HepG2 (cell line): ENCODE results near the gene ANKRD27. TPM values are rescaled to one million over a fixed set of nuclear protein-coding genes. Genes with fewer than 3 reads are reported as not detected.

ENCODE experiments used
- AHDC1 ChIP-seq: sonication (generic); formaldehyde crosslinking; IDR thresholded peaks from 2 replicates; pipeline ENCODE4 v1.5.1; 2020; ENCODE audit warnings: mild to moderate bottlenecking, missing genetic modification reagents, borderline replicate concordance
- FOXA3 ChIP-seq: IDR thresholded peaks from 2 replicates; pipeline ENCODE4 v1.6.1; 2016; ENCODE audit warnings: missing genetic modification reagents, missing compliant biosample characterization
- HES4 ChIP-seq: sonication (generic); formaldehyde crosslinking; IDR thresholded peaks from 2 replicates; pipeline ENCODE4 v1.9.0; 2021; ENCODE audit warnings: mild to moderate bottlenecking, missing genetic modification reagents, borderline replicate concordance
- PAX8 ChIP-seq: sonication (generic); formaldehyde crosslinking; IDR thresholded peaks from 2 replicates; pipeline ENCODE4 v1.8.0; 2022; ENCODE audit warnings: mild to moderate bottlenecking, missing genetic modification reagents, borderline replicate concordance
- PBX2 ChIP-seq: IDR thresholded peaks from 2 replicates; pipeline ENCODE4 v1.6.1; 2016; ENCODE audit warnings: control low read depth
- PBX3 ChIP-seq: sonication (generic); formaldehyde crosslinking; IDR thresholded peaks from 2 replicates; pipeline ENCODE4 v1.8.1; 2023; ENCODE audit warnings: missing genetic modification reagents, inconsistent platforms, borderline replicate concordance
- POGK ChIP-seq: sonication (generic); formaldehyde crosslinking; conservative IDR thresholded peaks from 2 replicates; pipeline ENCODE4 v1.8.0; 2022; ENCODE audit warnings: mild to moderate bottlenecking, moderate library complexity, missing genetic modification reagents
- RFX5 ChIP-seq: IDR thresholded peaks from 2 replicates; pipeline ENCODE4 v1.6.1; 2011; ENCODE audit warnings: low read depth, low read length, improper control_type of control experiment
- SMAD9 ChIP-seq: sonication (generic); formaldehyde crosslinking; IDR thresholded peaks from 2 replicates; pipeline ENCODE4 v1.5.1; 2020; ENCODE audit warnings: mild to moderate bottlenecking, missing genetic modification reagents
- SYNCRIP ChIP-seq: fragments of 200-400 bp; formaldehyde crosslinking; IDR thresholded peaks from 2 replicates; pipeline ENCODE4 v1.6.1; 2018; ENCODE audit warnings: mild to moderate bottlenecking, low read depth, low read length; ENCODE audit not compliant: insufficient read depth
- TMF1 ChIP-seq: sonication (generic); formaldehyde crosslinking; IDR thresholded peaks from 2 replicates; pipeline ENCODE4 v1.8.1; 2022; ENCODE audit warnings: low read depth, missing genetic modification reagents
- ZFP91 ChIP-seq: sonication (generic); formaldehyde crosslinking; IDR thresholded peaks from 2 replicates; pipeline ENCODE4 v1.9.0; 2022; ENCODE audit warnings: missing genetic modification reagents, mild to moderate bottlenecking, borderline replicate concordance
- ZMAT5 ChIP-seq: sonication (generic); formaldehyde crosslinking; IDR thresholded peaks from 2 replicates; pipeline ENCODE4 v1.5.0; 2020; ENCODE audit warnings: mild to moderate bottlenecking, low read depth, missing genetic modification reagents, borderline replicate concordance
- ZNF3 ChIP-seq: IDR thresholded peaks from 2 replicates; pipeline ENCODE4 v1.7.0; 2017; ENCODE audit warnings: inconsistent platforms
- ZNF670 ChIP-seq: sonication (generic); formaldehyde crosslinking; IDR thresholded peaks from 2 replicates; pipeline ENCODE4 v1.8.0; 2022; ENCODE audit warnings: mild to moderate bottlenecking, missing genetic modification reagents, borderline replicate concordance
- polyA plus RNA-seq, 8 experiments: library from polyadenylated mRNA; depleted of rRNA in 3 of 8; stranded (reverse) in 7 of 8; unstranded in 1 of 8; fragments of >200 nt; fragmentation: Illumina TruSeq in 4 of 8; extraction: Trizol in 4 of 8; gene quantifications; 2 replicates each; pipeline versions ENCODE4 v1.2.1 to v1.2.3, GENCODE V29; 2011 to 2016; ENCODE audit warnings: low read depth in 4 of 8, missing spikeins in 1 of 8, mixed read lengths in 1 of 8; ENCODE audit not compliant: insufficient read depth in 1 of 8
- total RNA-seq, 5 experiments: library from RNA; depleted of rRNA; stranded (reverse); fragments of >200 nt; fragmentation: Illumina TruSeq; extraction: Trizol; gene quantifications; 2 replicates each; pipeline ENCODE4 v1.2.3, GENCODE V29; 2016; ENCODE audit warnings: low read depth in 1 of 5

ANKRD27 gene
- total and polyA plus RNA-seq, 2 of the 13 experiments (the other 11 are each of a cell fraction or from before 2014, with no cell fraction given): 22.2 to 23.7 TPM

- TF ChIP-seq PBX2 (CRISPR knock-in tag) (peak; percentile 97), TMF1 (no peak), RFX5 (no peak), SMAD9 (CRISPR knock-in tag) (no peak), AHDC1 (peak; percentile 46; the same call in 1 of the 2 replicates), ZFP91 (CRISPR knock-in tag) (no peak), FOXA3 (CRISPR knock-in tag) (no peak), HES4 (CRISPR knock-in tag) (no peak; the same call in 1 of the 2 replicates), PAX8 (CRISPR knock-in tag) (no peak), SYNCRIP (no peak), ZMAT5 (CRISPR knock-in tag) (no peak), ZNF670 (peak; percentile 72; the same call in 1 of the 2 replicates), PBX3 (CRISPR knock-in tag) (peak; percentile 83; the same call in 1 of the 2 replicates), ZNF3 (no peak), POGK (CRISPR knock-in tag) (peak; percentile 82)
Observed at GRCh38 chr19:32674931-32675719, at the start of gene ANKRD27 (continued).
